C4-2B (cell line): ENCODE measurements around the gene GGT7.

Source experiments
- H3K27ac ChIP-seq: fragments of 450-650 bp; 2 replicates; pipeline ENCODE4 v1.5.1; 2017
- CTCF ChIP-seq: fragments of 450-650 bp; conservative IDR thresholded peaks from 2 replicates; pipeline ENCODE4 v1.5.1; 2017; ENCODE audit warnings: mild to moderate bottlenecking
- ZFX ChIP-seq: fragments of 450-650 bp; IDR thresholded peaks from 2 replicates; pipeline ENCODE4 v1.6.1; 2017

Gene GGT7

DNA sequence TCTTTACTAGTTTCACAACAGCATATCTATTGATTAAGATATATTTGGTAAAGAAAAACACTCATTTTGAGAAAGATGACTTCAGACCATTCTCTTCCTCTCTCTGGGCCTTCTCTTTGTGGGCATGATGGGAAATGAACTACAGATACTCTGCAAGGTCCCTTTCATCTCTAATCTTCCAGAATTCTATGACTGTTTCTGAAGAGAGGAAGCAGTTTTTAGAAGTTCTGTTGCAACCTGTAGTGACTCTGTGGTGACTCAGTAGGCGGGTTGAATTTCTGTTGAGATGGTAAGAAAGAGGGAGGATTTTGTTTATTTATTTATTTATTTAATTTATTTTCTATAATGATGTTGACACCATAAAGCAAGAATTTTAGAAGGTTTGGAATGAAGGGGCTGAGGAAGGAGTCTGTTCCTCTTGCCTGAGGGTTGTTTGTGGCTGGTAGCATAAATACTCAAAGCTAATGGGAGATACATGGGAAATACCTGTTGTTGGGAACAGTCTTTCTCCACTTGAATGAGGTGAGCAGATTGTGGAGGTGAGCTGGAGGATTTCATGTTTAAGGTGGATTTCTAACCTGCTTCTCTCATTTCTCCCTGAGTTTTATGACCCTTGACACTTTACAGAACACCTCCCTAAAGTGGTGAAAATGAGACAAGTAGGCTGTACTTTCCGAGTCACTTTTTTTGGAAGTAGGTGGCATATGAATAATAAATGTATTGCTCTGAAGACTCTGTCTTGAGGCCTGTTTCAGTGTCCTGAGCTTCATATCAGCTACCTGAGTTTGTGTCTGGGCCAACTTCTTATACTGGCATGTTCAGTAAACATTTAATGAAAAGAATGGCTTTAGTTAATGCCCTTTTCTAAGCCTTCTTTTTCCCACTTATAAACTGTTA is 18.8 kb upstream of the GGT7 start:
- TF ChIP-seq ZFX, result no peak
- no peak for TF ChIP-seq CTCF
- no peak overlapping the region for H3K27ac ChIP-seq

- H3K27ac ChIP-seq, result no peak overlapping the region
Observed at GRCh38 chr20:34888468-34888867, 15.8 kb upstream of the GGT7 start.

DNA sequence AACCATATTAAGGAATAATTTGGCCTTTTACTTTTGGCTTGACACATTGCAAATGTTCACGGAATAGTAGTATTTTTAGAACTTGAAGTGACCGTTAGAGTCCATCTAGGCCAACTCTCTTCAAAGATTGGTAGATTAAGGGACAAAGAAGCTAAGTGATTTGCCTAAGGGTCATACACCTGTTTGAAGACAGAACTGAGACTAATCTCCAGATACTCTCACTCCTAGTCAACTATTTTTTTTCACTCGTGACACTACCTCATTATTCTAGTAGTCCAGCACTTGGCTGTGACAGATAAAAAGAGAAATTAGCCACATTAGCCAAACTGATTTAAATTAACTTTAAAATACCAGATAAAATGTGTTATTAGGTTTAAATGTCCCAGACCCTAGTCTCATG is 14.4 kb upstream of the GGT7 start:
- TF ChIP-seq CTCF, result no peak
- TF ChIP-seq ZFX, result no peak

More at GRCh38 chr20:34888468-34888867, 15.8 kb upstream of the GGT7 start:
- TF ChIP-seq CTCF (no peak), ZFX (no peak)

DNA sequence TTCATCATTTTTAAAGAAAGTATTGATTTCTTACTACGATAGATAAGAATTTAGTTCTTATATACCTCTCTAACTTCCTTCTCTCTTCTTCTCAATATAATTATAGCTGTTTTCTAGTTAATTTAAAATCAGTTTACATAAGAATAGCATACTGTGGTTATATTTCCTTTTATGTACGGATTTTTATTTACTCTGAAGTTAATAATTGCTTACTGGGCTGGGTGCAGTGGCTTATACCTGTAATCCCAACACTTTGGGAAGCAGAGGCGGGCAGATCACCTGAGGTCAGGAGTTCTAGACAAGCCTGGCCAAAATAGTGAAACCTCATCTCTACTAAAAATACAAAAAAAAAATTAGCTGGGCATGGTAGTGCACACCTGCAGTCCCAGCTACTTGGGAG is 13.5 kb upstream of the GGT7 start:
- no peak overlapping the region for H3K27ac ChIP-seq
- TF ChIP-seq CTCF (no peak), ZFX (no peak)

More for the DNA sequence above, 14.4 kb upstream of the GGT7 start:
- H3K27ac ChIP-seq, result no peak overlapping the region

DNA sequence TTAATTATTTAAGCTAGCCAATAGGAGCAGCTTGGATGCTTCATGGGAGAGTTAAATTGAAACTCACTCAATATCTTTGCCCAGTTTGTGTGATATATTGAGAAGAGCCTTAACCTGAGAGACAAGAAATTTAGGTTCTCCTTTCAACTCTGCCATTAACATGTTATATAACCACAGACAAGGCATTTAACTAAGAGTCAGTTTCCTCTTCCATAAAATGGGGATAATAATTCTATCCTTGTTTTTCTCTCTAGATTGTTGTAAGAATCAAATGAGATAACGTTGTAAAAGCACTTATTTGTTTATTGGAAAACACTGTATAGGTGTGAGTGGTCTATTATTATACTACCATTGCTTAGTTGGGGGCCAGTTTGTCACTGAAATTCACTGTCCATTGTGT is 11.6 kb upstream of the GGT7 start:
- TF ChIP-seq CTCF (no peak), ZFX (no peak)

GRCh38 chr20:34883809-34884208 is 11.2 kb upstream of the GGT7 start:
- TF ChIP-seq CTCF (no peak), ZFX (no peak)
- H3K27ac ChIP-seq, result no peak overlapping the region

More for the DNA sequence above, 11.6 kb upstream of the GGT7 start:
- no peak overlapping the region for H3K27ac ChIP-seq

GRCh38 chr20:34883087-34883688 is 10.5 kb upstream of the GGT7 start:
- no peak for TF ChIP-seq CTCF
- no peak for TF ChIP-seq ZFX
- no peak overlapping the region for H3K27ac ChIP-seq
